GM12891 (cell line): Measurements from ENCODE around the gene PDHX.

Experiments
- POLR2AphosphoS5 ChIP-seq: IDR thresholded peaks from 2 replicates; pipeline ENCODE4 v1.6.1; 2011; ENCODE audit warnings: low read depth, low read length, control low read depth
- TAF1 ChIP-seq: IDR thresholded peaks from 2 replicates; pipeline ENCODE4 v1.6.1; 2011; ENCODE audit warnings: low read depth, low read length, control low read depth

- TF ChIP-seq POLR2AphosphoS5: no peak
- TF ChIP-seq TAF1: no peak
Measured at GRCh38 chr11:34986883-34987520, 70.6 kb downstream of the PDHX start.
